D721Med (cell line): Measurements from ENCODE around the gene TNS2.
"Not testable (repeated sequence)": the region's sequence is repeated elsewhere in the genome, so short reads cannot be mapped to it uniquely, and the experiment has no call there.

ENCODE experiments used
- DNase-seq: peaks from one replicate; pipeline ENCODE4 v3.0.0; 2011; ENCODE audit warnings: low spot score; ENCODE audit not compliant: insufficient read length
- FAIRE-seq: peaks from 2 replicates; lab custom pipeline; 2011; peaks lifted over from hg19 to GRCh38; lab: Jason Lieb, UNC
- TF ChIP-seq, protein P1 (sequence below): IDR thresholded peaks from 2 replicates; pipeline ENCODE4 v1.5.1; 2012; ENCODE audit warnings: mild to moderate bottlenecking, control low read depth; ENCODE audit not compliant: insufficient read depth; ENCODE audit errors: missing control alignments

Gene TNS2

DNA sequence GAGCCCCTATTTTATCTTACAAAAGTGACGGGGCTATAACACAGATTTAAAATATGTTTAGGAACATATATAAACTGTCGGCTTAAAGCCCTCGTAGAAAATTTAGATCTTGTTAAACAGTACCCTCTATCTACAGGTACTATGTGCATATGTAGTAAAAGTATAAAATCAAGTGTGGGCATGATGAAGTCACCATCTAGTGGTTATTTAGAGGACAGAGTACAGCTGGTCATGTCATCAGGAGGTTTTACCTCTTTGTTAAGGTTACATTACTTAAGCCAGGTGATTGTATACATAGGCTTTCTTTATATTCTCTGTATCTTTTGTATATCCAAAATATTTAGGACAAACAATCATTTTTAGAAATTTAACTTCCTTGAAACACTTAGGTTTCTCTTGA lies 18.2 kb upstream of the TNS2 start:
- TF ChIP-seq, protein P1, sequence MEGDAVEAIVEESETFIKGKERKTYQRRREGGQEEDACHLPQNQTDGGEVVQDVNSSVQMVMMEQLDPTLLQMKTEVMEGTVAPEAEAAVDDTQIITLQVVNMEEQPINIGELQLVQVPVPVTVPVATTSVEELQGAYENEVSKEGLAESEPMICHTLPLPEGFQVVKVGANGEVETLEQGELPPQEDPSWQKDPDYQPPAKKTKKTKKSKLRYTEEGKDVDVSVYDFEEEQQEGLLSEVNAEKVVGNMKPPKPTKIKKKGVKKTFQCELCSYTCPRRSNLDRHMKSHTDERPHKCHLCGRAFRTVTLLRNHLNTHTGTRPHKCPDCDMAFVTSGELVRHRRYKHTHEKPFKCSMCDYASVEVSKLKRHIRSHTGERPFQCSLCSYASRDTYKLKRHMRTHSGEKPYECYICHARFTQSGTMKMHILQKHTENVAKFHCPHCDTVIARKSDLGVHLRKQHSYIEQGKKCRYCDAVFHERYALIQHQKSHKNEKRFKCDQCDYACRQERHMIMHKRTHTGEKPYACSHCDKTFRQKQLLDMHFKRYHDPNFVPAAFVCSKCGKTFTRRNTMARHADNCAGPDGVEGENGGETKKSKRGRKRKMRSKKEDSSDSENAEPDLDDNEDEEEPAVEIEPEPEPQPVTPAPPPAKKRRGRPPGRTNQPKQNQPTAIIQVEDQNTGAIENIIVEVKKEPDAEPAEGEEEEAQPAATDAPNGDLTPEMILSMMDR: no peak
- no peak for FAIRE-seq
- no peak for DNase-seq

DNA sequence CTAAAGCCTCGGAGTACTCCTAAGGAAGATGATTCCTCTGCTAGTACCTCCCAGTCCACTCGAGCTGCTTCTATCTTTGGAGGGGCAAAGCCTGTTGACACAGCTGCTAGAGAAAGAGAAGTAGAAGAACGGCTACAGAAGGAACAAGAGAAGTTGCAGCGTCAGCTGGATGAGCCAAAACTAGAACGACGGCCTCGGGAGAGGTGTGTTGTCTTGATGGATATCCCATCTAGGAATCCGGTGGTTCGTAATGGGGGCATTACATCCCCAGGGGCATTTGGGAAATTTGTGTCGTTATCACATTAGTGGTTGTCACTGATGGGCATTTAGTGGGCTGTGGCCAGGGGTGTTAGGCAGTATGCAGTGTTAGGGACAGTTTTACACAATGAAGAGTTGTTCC lies 16.0 kb upstream of the TNS2 start:
- not testable (repeated sequence) for FAIRE-seq, DNase-seq

DNA sequence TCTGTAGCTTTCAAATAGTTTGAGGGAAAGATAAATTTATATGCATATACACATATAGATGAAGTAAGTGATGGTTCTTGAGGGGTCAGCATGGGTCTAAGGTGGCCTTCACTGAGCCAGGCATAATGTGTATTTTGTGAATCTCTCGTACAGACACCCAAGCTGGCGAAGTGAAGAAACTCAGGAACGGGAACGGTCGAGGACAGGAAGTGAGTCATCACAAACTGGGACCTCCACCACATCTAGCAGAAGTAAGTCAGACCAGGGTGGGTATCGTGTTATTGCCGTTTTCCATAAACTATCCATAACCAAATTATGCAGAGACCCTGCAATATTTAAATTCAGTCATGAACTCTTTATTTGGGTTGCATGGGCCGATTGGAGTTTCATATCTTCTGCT lies 15.4 kb upstream of the TNS2 start:
- FAIRE-seq (no peak), DNase-seq (no peak)
- TF ChIP-seq, protein P1: no peak

DNA sequence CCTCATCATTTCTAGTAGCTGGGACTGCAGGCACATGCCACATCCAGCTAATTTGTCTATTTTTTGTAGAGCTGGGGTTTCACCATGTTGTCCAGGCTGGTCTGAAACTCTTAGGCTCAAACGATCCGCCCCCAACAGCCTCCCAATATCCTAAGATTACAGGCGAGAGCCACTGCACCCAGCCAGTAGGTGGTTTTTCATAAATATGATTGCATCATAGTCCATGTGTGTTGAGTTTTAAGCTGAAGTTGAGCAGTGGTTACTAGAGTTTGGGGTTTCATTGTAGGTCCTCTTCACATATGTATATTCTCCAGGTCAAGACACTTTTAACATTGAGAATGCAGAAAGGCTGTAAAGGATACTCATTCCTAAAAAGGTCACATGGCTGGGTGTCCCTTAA lies 13.1 kb upstream of the TNS2 start:
- TF ChIP-seq, protein P1: no peak
- no peak for FAIRE-seq

DNA sequence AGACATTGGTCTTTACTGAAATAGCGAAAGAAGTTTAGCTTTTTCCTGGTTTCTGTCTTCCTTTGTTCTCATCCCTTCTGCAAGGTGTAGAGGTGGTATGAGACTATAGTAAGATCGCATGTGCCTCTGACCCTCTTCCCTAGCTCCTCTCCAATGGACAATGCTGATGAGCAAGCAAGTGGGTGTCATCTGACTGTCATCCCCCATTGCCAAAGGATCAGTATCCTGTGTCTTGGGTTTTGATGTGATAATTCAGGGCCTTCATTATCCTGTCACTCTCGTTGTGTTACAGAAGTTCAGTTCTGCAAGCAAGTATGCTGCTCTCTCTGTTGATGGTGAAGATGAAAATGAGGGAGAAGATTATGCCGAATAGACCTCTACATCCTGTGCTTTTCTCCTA lies 10.0 kb upstream of the TNS2 start:
- FAIRE-seq (no peak), DNase-seq (no peak)
- TF ChIP-seq, protein P1: no peak

More for the DNA sequence above, 13.1 kb upstream of the TNS2 start:
- no peak for DNase-seq

DNA sequence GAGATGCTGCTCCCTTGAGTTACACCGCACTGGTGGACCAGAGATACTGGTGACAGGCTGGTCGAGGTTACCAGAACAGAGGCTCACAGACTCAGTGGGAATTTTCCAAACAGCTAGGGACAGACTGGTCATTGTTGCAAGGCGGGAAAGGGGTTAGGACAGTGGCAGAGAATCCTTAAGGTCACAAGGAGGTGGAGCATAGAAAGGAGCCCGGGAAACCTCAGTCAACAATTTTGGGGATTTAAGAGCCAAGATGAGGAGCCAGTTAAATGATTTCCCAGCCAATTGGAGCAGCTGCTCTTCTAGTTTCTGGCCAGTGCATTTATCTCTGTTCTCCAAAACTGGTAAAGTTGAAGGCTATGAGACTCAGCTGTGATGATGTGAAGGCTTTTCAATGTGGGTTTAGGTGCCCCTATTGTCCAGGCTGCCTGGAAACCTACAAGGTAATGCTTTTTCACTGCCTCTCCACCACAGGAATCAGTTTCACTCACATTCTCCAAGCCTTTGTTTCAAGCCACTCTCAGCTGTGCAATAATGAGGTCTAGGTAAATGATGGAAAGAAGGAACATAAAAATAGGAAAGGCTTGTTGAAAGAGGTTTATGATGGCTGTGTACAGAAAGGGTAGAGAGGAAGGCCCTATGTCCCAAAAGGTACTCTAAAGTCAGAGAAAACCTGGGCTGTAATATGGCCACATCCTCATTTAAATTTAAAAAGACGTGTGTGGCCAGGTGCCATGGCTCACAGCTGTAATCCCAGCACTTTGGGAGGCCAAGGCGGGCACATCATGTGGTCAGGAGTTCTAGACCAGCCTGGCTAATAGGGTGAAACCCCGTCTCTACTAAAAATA lies 7.0 kb upstream of the TNS2 start:
- DNase-seq (no peak), FAIRE-seq (no peak)
- TF ChIP-seq, protein P1: no peak

DNA sequence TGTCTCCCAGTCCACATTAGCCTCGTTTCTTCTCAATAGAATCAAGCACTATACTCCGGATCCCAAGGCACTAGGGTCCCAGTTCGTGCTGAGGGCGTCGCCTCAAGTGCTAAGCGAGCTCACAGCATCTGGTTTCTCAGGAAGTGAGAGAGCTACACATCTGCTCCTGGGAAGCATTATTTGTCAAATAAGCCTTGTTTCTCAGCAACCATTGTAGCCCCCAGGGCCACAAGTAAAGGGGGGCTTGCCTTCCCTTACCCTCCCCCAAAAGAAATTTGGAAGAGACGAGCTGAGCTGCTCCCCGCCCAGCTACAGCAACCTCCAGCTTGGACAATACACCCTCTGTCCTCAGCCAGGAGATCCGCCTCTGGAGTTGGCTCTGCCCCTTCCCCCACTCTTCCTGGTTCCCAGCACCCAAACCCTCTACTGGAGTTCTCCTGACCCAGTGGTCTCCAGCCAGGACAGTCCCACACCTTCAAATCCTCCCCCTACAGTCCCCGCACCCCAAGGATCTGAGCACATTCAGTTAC lies 5.7 kb upstream of the TNS2 start:
- no peak for DNase-seq
- no peak for FAIRE-seq

More for the DNA sequence above, 5.7 kb upstream of the TNS2 start:
- TF ChIP-seq, protein P1: no peak
